Endothelial cell of umbilical vein (primary cell): ENCODE data around the gene KCTD20. TPM values are rescaled to one million over a fixed set of nuclear protein-coding genes. Genes with fewer than 3 reads are reported as not detected.

Source experiments
- BruUV-seq: library from RNA; stranded (reverse); fragments of 400-500 nt; replicated peaks from 2 replicates; lab custom pipeline; 2021; lab: Mats Ljungman, UMichigan
- CTCF ChIA-PET: fragments of 300-600, 350-600 bp; sonication (Branson Sonifier 250); formaldehyde crosslinking; loops from one replicate; lab custom pipeline; 2021; ENCODE audit warnings: antibody characterized with exemption, inconsistent platforms; lab: Charles Lee
- POLR2A ChIA-PET: fragments of 300-600, 350-600 bp; sonication (Branson Sonifier 250); formaldehyde crosslinking; loops from one replicate; lab custom pipeline; 2021; ENCODE audit warnings: antibody characterized with exemption, inconsistent platforms; lab: Charles Lee
- DNase-seq: peaks from one replicate; pipeline ENCODE4 v3.0.0-alpha.2; 2011; ENCODE audit warnings: low read depth, low spot score
- FAIRE-seq: peaks from 2 replicates; lab custom pipeline; 2011; peaks lifted over from hg19 to GRCh38; lab: Jason Lieb, UNC
- H2AFZ ChIP-seq: 2 replicates; pipeline ENCODE4 v1.6.0; 2012; ENCODE audit warnings: low read depth, low read length, control low read depth, inconsistent platforms
- H3K27ac ChIP-seq: 2 replicates; pipeline ENCODE4 v1.5.1; 2011; ENCODE audit warnings: low read depth, mild to moderate bottlenecking, control low read depth, low read length, moderate library complexity; ENCODE audit not compliant: insufficient read depth
- H3K27me3 ChIP-seq, 2 experiments: 2 replicates each; pipeline versions ENCODE4 v1.6.0 to v1.6.1; 2011; ENCODE audit warnings: low read length in 2 of 2, mixed read lengths in 1 of 2; ENCODE audit not compliant: control insufficient read depth in 2 of 2, insufficient read depth in 2 of 2
- H3K36me3 ChIP-seq, 2 experiments: 2 replicates in 1 of 2; 3 replicates in 1 of 2; pipeline ENCODE4 v1.5.1; 2011; ENCODE audit warnings: low read length in 2 of 2, mild to moderate bottlenecking in 1 of 2, moderate library complexity in 1 of 2; ENCODE audit not compliant: control insufficient read depth in 2 of 2, insufficient read depth in 2 of 2; ENCODE audit errors: extremely low read depth in 1 of 2
- H3K4me1 ChIP-seq: 3 replicates; pipeline ENCODE4 v1.5.1; 2011; ENCODE audit warnings: mild to moderate bottlenecking, low read length; ENCODE audit not compliant: control insufficient read depth, insufficient read depth; ENCODE audit errors: extremely low read depth
- H3K4me2 ChIP-seq: 2 replicates; pipeline ENCODE4 v1.6.1; 2011; ENCODE audit warnings: low read length, control low read depth, mixed read lengths; ENCODE audit not compliant: insufficient read depth
- H3K4me3 ChIP-seq, 3 experiments: fragments of 200-600 bp in 1 of 3; sonication (generic), shearing (Covaris generic) in 1 of 3; replicated peaks in 1 of 3; 2 replicates each; pipeline ENCODE4 v1.5.1; 2011 to 2016; ENCODE audit warnings: control low read depth in 3 of 3, low read length in 3 of 3, mild to moderate bottlenecking in 2 of 3, inconsistent platforms in 1 of 3, low read depth in 1 of 3, moderate library complexity in 1 of 3; ENCODE audit not compliant: insufficient read depth in 1 of 3
- H3K79me2 ChIP-seq: 2 replicates; pipeline ENCODE4 v1.6.0; 2012; ENCODE audit warnings: low read length, inconsistent platforms; ENCODE audit not compliant: control insufficient read depth, insufficient read depth
- H3K9ac ChIP-seq: replicated peaks from 2 replicates; pipeline ENCODE3; 2011; ENCODE audit warnings: low read length, control low read depth; ENCODE audit not compliant: insufficient read depth; ENCODE audit errors: extremely low read depth
- H3K9me1 ChIP-seq: replicated peaks from 3 replicates; pipeline ENCODE4 v1.6.0; 2011; ENCODE audit warnings: mild to moderate bottlenecking, low read length; ENCODE audit not compliant: control insufficient read depth, insufficient read depth; ENCODE audit errors: extremely low read depth
- H3K9me3 ChIP-seq: replicated peaks from 2 replicates; pipeline ENCODE4 v1.5.1; 2012; ENCODE audit warnings: low read length, inconsistent platforms; ENCODE audit not compliant: control insufficient read depth, insufficient read depth
- H4K20me1 ChIP-seq: replicated peaks from 2 replicates; pipeline ENCODE3; 2011; ENCODE audit warnings: mild to moderate bottlenecking, low read length; ENCODE audit not compliant: control insufficient read depth, insufficient read depth; ENCODE audit errors: extremely low read depth
- EZH2 ChIP-seq: IDR thresholded peaks from 2 replicates; pipeline ENCODE4 v1.6.1; 2012; ENCODE audit warnings: borderline replicate concordance, low read depth, mild to moderate bottlenecking, moderate library complexity, low read length, inconsistent platforms; ENCODE audit not compliant: severe bottlenecking
- FOS ChIP-seq: IDR thresholded peaks from 2 replicates; pipeline ENCODE4 v1.6.1; 2011; ENCODE audit warnings: mild to moderate bottlenecking, low read length, moderate library complexity, borderline replicate concordance; ENCODE audit not compliant: insufficient read depth
- GATA2 ChIP-seq: IDR thresholded peaks from 2 replicates; pipeline ENCODE4 v1.7.0; 2011; ENCODE audit warnings: low read depth, mild to moderate bottlenecking, moderate library complexity, mixed read lengths, low read length; ENCODE audit not compliant: insufficient read length, insufficient read depth
- JUN ChIP-seq: IDR thresholded peaks from 2 replicates; pipeline ENCODE4 v1.6.1; 2011; ENCODE audit warnings: borderline replicate concordance, low read depth; ENCODE audit not compliant: insufficient read length, insufficient read depth
- MYC ChIP-seq: IDR thresholded peaks from one replicate; pipeline ENCODE4 v1.6.1; 2011; ENCODE audit warnings: mild to moderate bottlenecking, low read depth, low read length
- POLR2A ChIP-seq: IDR thresholded peaks from 2 replicates; pipeline ENCODE4 v1.6.1; 2012; ENCODE audit warnings: low read depth, mild to moderate bottlenecking, control low read depth, low read length
- POLR2AphosphoS5 ChIP-seq: IDR thresholded peaks from 2 replicates; pipeline ENCODE4 v1.6.1; 2012; ENCODE audit warnings: low read depth, mild to moderate bottlenecking, control low read depth, low read length, moderate library complexity; ENCODE audit not compliant: insufficient read depth
- dilution Hi-C: fragments of 300-500 bp; cut with MboI; formaldehyde crosslinking; loops from one replicate; pipeline ENCODE4 v1.15.0; 2019; ENCODE audit warnings: low sequenced_read_pairs; ENCODE audit not compliant: extremely low pct_ligation_motif_present
- intact Hi-C: fragments of 100-400 bp; cut with micrococcal nuclease; formaldehyde crosslinking; loops from one replicate; pipeline ENCODE4 v1.10.0; 2022
- polyA plus RNA-seq, 4 experiments: library from polyadenylated mRNA; depleted of rRNA in 3 of 4; stranded (reverse) in 3 of 4; unstranded in 1 of 4; fragments of >200 nt; gene quantifications; 2 replicates each; pipeline versions ENCODE4 v1.2.1 to v1.2.3, GENCODE V29; 2011 to 2012; ENCODE audit warnings: missing spikeins in 1 of 4
- total RNA-seq: library from RNA; stranded (reverse); gene quantifications from 2 replicates; pipeline ENCODE4 v1.2.3, GENCODE V29; 2021
- TF ChIP-seq, protein P1 (sequence below), 2 donors: IDR thresholded peaks; 1 replicate in 1 of 2; 2 replicates in 1 of 2; pipeline ENCODE4 v1.5.1; 2011; ENCODE audit warnings: low read length in 2 of 2, mild to moderate bottlenecking in 2 of 2, moderate library complexity in 2 of 2, control low read depth in 1 of 2, inconsistent platforms in 1 of 2, low read depth in 1 of 2; ENCODE audit not compliant: insufficient read depth in 1 of 2; ENCODE audit errors: extremely low read depth in 1 of 2
- TF ChIP-seq, protein P2 (sequence below): IDR thresholded peaks from 2 replicates; pipeline ENCODE4 v1.6.1; 2011; ENCODE audit not compliant: insufficient read depth, insufficient read length

KCTD20 gene
- total and polyA plus RNA-seq, 2 donors (not counting 3 experiments of a cell fraction or from before 2014, with no cell fraction given): 26.2 to 47.2 TPM

DNA sequence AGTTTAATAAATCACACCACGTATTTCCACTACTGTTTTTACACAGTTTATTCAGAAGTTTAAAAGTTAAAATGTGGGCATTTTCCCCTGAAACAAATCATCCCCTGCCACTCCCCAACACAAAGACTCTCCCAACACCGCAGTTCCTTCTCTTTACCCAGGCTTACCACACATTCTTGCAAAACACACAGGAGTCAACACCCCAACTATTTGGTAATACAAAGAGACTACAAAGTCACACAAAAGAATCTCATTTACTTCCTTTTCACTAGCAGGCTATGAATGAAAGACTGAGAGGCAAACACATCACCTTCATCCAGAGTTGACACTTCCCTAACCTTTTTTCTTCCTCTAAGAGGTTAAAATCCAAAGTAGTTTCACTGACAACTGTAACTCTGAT is 51.1 kb downstream of the KCTD20 start:
- Histone ChIP-seq H3K27ac (no peak overlapping the region), H3K36me3 (peaks cover 6 to 11% of the 10 kb centered on the region in 2 experiments), H3K9ac (no peak overlapping the region), H3K4me3 (no peak overlapping the region), H3K27me3 (no peaks in the 10 kb centered on the region), H3K9me3 (no peaks in the 10 kb centered on the region), H3K79me2 (no peaks in the 10 kb centered on the region), H3K4me1 (no peaks in the 10 kb centered on the region), H4K20me1 (no peaks in the 10 kb centered on the region), H3K4me2 (no peak overlapping the region), H3K9me1 (no peaks in the 10 kb centered on the region), H2AFZ (no peak overlapping the region)
- no peak for TF ChIP-seq JUN
- TF ChIP-seq, protein P1, sequence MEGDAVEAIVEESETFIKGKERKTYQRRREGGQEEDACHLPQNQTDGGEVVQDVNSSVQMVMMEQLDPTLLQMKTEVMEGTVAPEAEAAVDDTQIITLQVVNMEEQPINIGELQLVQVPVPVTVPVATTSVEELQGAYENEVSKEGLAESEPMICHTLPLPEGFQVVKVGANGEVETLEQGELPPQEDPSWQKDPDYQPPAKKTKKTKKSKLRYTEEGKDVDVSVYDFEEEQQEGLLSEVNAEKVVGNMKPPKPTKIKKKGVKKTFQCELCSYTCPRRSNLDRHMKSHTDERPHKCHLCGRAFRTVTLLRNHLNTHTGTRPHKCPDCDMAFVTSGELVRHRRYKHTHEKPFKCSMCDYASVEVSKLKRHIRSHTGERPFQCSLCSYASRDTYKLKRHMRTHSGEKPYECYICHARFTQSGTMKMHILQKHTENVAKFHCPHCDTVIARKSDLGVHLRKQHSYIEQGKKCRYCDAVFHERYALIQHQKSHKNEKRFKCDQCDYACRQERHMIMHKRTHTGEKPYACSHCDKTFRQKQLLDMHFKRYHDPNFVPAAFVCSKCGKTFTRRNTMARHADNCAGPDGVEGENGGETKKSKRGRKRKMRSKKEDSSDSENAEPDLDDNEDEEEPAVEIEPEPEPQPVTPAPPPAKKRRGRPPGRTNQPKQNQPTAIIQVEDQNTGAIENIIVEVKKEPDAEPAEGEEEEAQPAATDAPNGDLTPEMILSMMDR (IDR thresholded peaks at IDR 0.05; ENCODE audit: extremely low read depth in 1 of 2, insufficient read depth in 1 of 2, low read depth in 1 of 2, low read length in 2 of 2): no peak
- no peak for TF ChIP-seq MYC
- TF ChIP-seq, protein P2, sequence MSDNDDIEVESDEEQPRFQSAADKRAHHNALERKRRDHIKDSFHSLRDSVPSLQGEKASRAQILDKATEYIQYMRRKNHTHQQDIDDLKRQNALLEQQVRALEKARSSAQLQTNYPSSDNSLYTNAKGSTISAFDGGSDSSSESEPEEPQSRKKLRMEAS: no peak
- TF ChIP-seq EZH2: no peak
- no peak for TF ChIP-seq FOS
- no peak for TF ChIP-seq POLR2AphosphoS5
- TF ChIP-seq POLR2A: no peak
- TF ChIP-seq GATA2: no peak
- dilution Hi-C loops: no loop called here
- ChIA-PET CTCF (interaction anchor here (1.7 kb wide), 1 partner anchor 28 kb away, joined by 4 read pairs; no protein-coding TSS in a partner anchor), POLR2A (no interaction called here)
- intact Hi-C loops: no loop called here
- FAIRE-seq (no peak), DNase-seq (no peak)
- BruUV-seq: no TSS peak
